Smooth muscle cell (in vitro differentiated cells): ENCODE measurements around the gene NPHS1. TPM values are rescaled to one million over a fixed set of nuclear protein-coding genes. Genes with fewer than 3 reads are reported as not detected.
A peak's percentile ranks its signal among the peaks of the same experiment; 100 is the strongest.

ENCODE experiments used
- DNase-seq: peaks from one replicate; lab custom pipeline; 2025; ENCODE audit not compliant: unreplicated experiment; lab: John Stamatoyannopoulos, UW
- H2AFZ ChIP-seq: fragments of 200-600 bp; sonication (generic); 2 replicates; pipeline ENCODE4 v1.6.0; 2016; ENCODE audit warnings: antibody characterized with exemption, low read depth, mild to moderate bottlenecking
- H3F3A ChIP-seq: fragments of 200-600 bp; sonication (generic); 2 replicates; pipeline ENCODE4 v1.6.0; 2017; ENCODE audit warnings: antibody characterized with exemption, low read depth
- H3K27ac ChIP-seq: fragments of 200-600 bp; sonication (generic); 2 replicates; pipeline ENCODE4 v1.5.1; 2016; ENCODE audit warnings: low read depth, mild to moderate bottlenecking
- H3K27me3 ChIP-seq: fragments of 200-600 bp; sonication (generic); 2 replicates; pipeline ENCODE4 v1.6.1; 2016; ENCODE audit warnings: low read depth, mild to moderate bottlenecking
- H3K36me3 ChIP-seq: fragments of 200-600 bp; sonication (generic); 2 replicates; pipeline ENCODE4 v1.5.1; 2016; ENCODE audit warnings: low read depth
- H3K4me1 ChIP-seq: fragments of 200-600 bp; sonication (generic); 2 replicates; pipeline ENCODE4 v1.5.1; 2016; ENCODE audit warnings: low read depth
- H3K4me2 ChIP-seq: fragments of 200-600 bp; sonication (generic); 2 replicates; pipeline ENCODE4 v1.6.0; 2016; ENCODE audit warnings: mild to moderate bottlenecking
- H3K4me3 ChIP-seq: fragments of 200-600 bp; sonication (generic); 2 replicates; pipeline ENCODE4 v1.5.1; 2016; ENCODE audit warnings: mild to moderate bottlenecking
- H3K79me2 ChIP-seq: fragments of 200-600 bp; sonication (generic); 2 replicates; pipeline ENCODE4 v1.6.0; 2016; ENCODE audit warnings: low read depth, mild to moderate bottlenecking
- H3K9ac ChIP-seq: fragments of 200-600 bp; sonication (generic); 2 replicates; pipeline ENCODE4 v1.6.0; 2016; ENCODE audit warnings: low read depth
- H3K9me3 ChIP-seq: fragments of 200-600 bp; sonication (generic); replicated peaks from 2 replicates; pipeline ENCODE4 v1.5.1; 2016; ENCODE audit warnings: low read depth
- H4K20me1 ChIP-seq: fragments of 200-600 bp; sonication (generic); 2 replicates; pipeline ENCODE4 v1.6.0; 2016; ENCODE audit warnings: low read depth
- CTCF ChIP-seq: fragments of 200-600 bp; sonication (generic); IDR thresholded peaks from 2 replicates; pipeline ENCODE4 v1.5.1; 2017; ENCODE audit warnings: borderline replicate concordance, mild to moderate bottlenecking, antibody characterized with exemption; ENCODE audit not compliant: insufficient read depth, poor library complexity, severe bottlenecking
- WGBS: methylation state at CpG from one replicate; pipeline ENCODE4 v1.1.7; 2016; ENCODE audit warnings: low lambda C conversion rate; 5-methylcytosine and 5-hydroxymethylcytosine counted together
- polyA plus RNA-seq: library from polyadenylated mRNA; unstranded; fragments of >200 nt; fragmentation: Nextera tagmentation; extraction: Ambion mirVana; gene quantifications from 2 replicates; pipeline ENCODE4 v1.2.1, GENCODE V29; 2016
- total RNA-seq: library from RNA; depleted of rRNA; stranded (reverse); fragments of >200 nt; gene quantifications from 2 replicates; pipeline ENCODE4 v1.2.3, GENCODE V29; 2014

NPHS1 gene
- total and polyA plus RNA-seq, 2 experiments from 2014 or later: not detected

GRCh38 chr19:35844482-35845214 is 7.7 kb downstream of the NPHS1 start:
- H2AFZ ChIP-seq: no peak overlapping the region
- no peaks in the 10 kb centered on the region for H3K79me2 ChIP-seq
- H3K4me3 ChIP-seq: no peak overlapping the region
- no peak overlapping the region for H3K9ac ChIP-seq
- H3K4me1 ChIP-seq: no peaks in the 10 kb centered on the region
- WGBS: 69% methylated on average over 16 of the region's 16 CpGs
- H3K36me3 ChIP-seq: no peaks in the 10 kb centered on the region
- no peak for DNase-seq
- H3K27ac ChIP-seq: no peak overlapping the region
- no peaks in the 10 kb centered on the region for H3F3A ChIP-seq
- H3K4me2 ChIP-seq: peak overlapping the region; percentile 74
- TF ChIP-seq CTCF: no peak
- H3K9me3 ChIP-seq: no peaks in the 10 kb centered on the region
- peaks cover 74% of the 10 kb centered on the region for H3K27me3 ChIP-seq
- H4K20me1 ChIP-seq: no peaks in the 10 kb centered on the region

GRCh38 chr19:35843676-35844481 is 8.4 kb downstream of the NPHS1 start:
- Histone ChIP-seq H3F3A (no peaks in the 10 kb centered on the region), H4K20me1 (no peaks in the 10 kb centered on the region), H2AFZ (no peak overlapping the region), H3K79me2 (no peaks in the 10 kb centered on the region), H3K4me2 (no peak overlapping the region), H3K36me3 (no peaks in the 10 kb centered on the region), H3K4me3 (no peak overlapping the region), H3K27me3 (peaks cover 68% of the 10 kb centered on the region), H3K27ac (no peak overlapping the region), H3K9ac (no peak overlapping the region), H3K4me1 (no peaks in the 10 kb centered on the region), H3K9me3 (no peaks in the 10 kb centered on the region)
- 15% methylated on average over 37 of the region's 42 CpGs for WGBS
- TF ChIP-seq CTCF: no peak
- DNase-seq: no peak

- WGBS: 81% methylated on average over 4 of the region's 4 CpGs
- H3K79me2 ChIP-seq: no peaks in the 10 kb centered on the region
These were observed 9.5 kb downstream of the NPHS1 start for GRCh38 chr19:35842666-35843272.

More at GRCh38 chr19:35842666-35843272, 9.5 kb downstream of the NPHS1 start:
- Histone ChIP-seq H3K27ac (no peak overlapping the region), H3K9ac (no peak overlapping the region), H4K20me1 (no peaks in the 10 kb centered on the region), H3K4me2 (no peak overlapping the region), H3K4me3 (no peak overlapping the region), H3K9me3 (no peaks in the 10 kb centered on the region), H3K27me3 (peaks cover 58% of the 10 kb centered on the region), H3K4me1 (no peaks in the 10 kb centered on the region), H3K36me3 (no peaks in the 10 kb centered on the region), H2AFZ (no peak overlapping the region), H3F3A (no peaks in the 10 kb centered on the region)
- no peak for DNase-seq
- no peak for TF ChIP-seq CTCF
